Left lobe of liver (tissue), 2 donors: ENCODE data around the gene COL9A3. TPM values are rescaled to one million over a fixed set of nuclear protein-coding genes. Genes with fewer than 3 reads are reported as not detected.
A peak's percentile ranks its signal among the peaks of the same experiment; 100 is the strongest.
"Not testable (repeated sequence)": the region's sequence is repeated elsewhere in the genome, so short reads cannot be mapped to it uniquely, and the experiment has no call there.

Experiments used
- ATAC-seq: fragments of 200-7000 bp; cut with Tn5 transposase; one replicate; pipeline ENCODE4 v1.9.1; 2020; ENCODE audit warnings: mild to moderate bottlenecking, moderate library complexity
- DNase-seq: peaks from one replicate; pipeline ENCODE4 v3.0.0-alpha.2; 2020; ENCODE audit warnings: low spot score
- total RNA-seq: library from RNA; stranded (reverse); gene quantifications from one replicate; pipeline ENCODE4 v1.2.1, GENCODE V29; 2021
- donor health status: DM: no; HTN: no; CAD: no; lungs with moderate emphysema.
- donor health status: DM: no; HTN: yes; CAD: no.

Gene COL9A3
- total RNA-seq, 1 donor from 2014 or later = 4.0 TPM

- no peak for ATAC-seq
- DNase-seq = no peak
These were observed 33.6 kb downstream of the COL9A3 start for GRCh38 chr20:62850333-62850974.

GRCh38 chr20:62852196-62852595 is 35.3 kb downstream of the COL9A3 start:
- DNase-seq (no peak), ATAC-seq (no peak)

GRCh38 chr20:62852841-62853240 is 36.0 kb downstream of the COL9A3 start:
- ATAC-seq (no peak), DNase-seq (no peak)

- DNase-seq, ATAC-seq: not testable (repeated sequence)
These were observed 36.5 kb downstream of the COL9A3 start for GRCh38 chr20:62853304-62853703.

GRCh38 chr20:62854121-62854520 is 37.3 kb downstream of the COL9A3 start:
- DNase-seq (no peak), ATAC-seq (no peak)

GRCh38 chr20:62855120-62855519 is 38.3 kb downstream of the COL9A3 start:
- DNase-seq = no peak
- no peak for ATAC-seq

- DNase-seq (no peak), ATAC-seq (no peak)
These were observed 40.2 kb downstream of the COL9A3 start for GRCh38 chr20:62856931-62857619.

GRCh38 chr20:62858058-62858830 is 41.4 kb downstream of the COL9A3 start:
- no peak for ATAC-seq
- DNase-seq = no peak

GRCh38 chr20:62859721-62860120 is 42.9 kb downstream of the COL9A3 start:
- ATAC-seq = no peak
- DNase-seq = no peak

GRCh38 chr20:62860391-62860923 is 43.6 kb downstream of the COL9A3 start:
- no peak for DNase-seq
- no peak for ATAC-seq

GRCh38 chr20:62860924-62861691 is 44.3 kb downstream of the COL9A3 start:
- ATAC-seq = no peak
- no peak for DNase-seq

GRCh38 chr20:62861726-62862336 is 45.0 kb downstream of the COL9A3 start, which contains the start of gene TCFL5:
Gene TCFL5 (minus strand): TSS chr20:62861822. CDS start chr20:62861670, 152 bp downstream.
- DNase-seq = peak; percentile 96
- peak; percentile 98 for ATAC-seq

- DNase-seq (no peak), ATAC-seq (no peak)
These were observed 47.4 kb downstream of the COL9A3 start for GRCh38 chr20:62864207-62864606.

- DNase-seq (no peak), ATAC-seq (peak; percentile 82)
These were observed 55.5 kb downstream of the COL9A3 start for GRCh38 chr20:62872184-62872847.

- no peak for ATAC-seq
- DNase-seq = no peak
These were observed 56.0 kb downstream of the COL9A3 start for GRCh38 chr20:62872862-62873261.

- DNase-seq (no peak), ATAC-seq (no peak)
These were observed 56.4 kb downstream of the COL9A3 start for GRCh38 chr20:62873280-62873679.

GRCh38 chr20:62873681-62874031 is 56.8 kb downstream of the COL9A3 start:
- DNase-seq, ATAC-seq: not testable (repeated sequence)

GRCh38 chr20:62874964-62875344 is 58.1 kb downstream of the COL9A3 start:
- DNase-seq = no peak

GRCh38 chr20:62875419-62876361 is 58.8 kb downstream of the COL9A3 start:
- peak; percentile 75 for DNase-seq

More at GRCh38 chr20:62874964-62875344, 58.1 kb downstream of the COL9A3 start:
- no peak for ATAC-seq

More at GRCh38 chr20:62875419-62876361, 58.8 kb downstream of the COL9A3 start:
- ATAC-seq = peak; percentile 89
